NCI-H1092 (cell line): ENCODE measurements around the gene NUDCD2.

Source experiments
- DNase-seq: peaks from one replicate; lab custom pipeline; 2025; lab: John Stamatoyannopoulos, UW

Gene NUDCD2

GRCh38 chr5:163459819-163460561 lies at the start of gene NUDCD2:
Gene NUDCD2 (minus strand): TSS chr5:163460102. CDS start chr5:163460050, 52 bp downstream.
- DNase-seq: peak; percentile 92

DNA sequence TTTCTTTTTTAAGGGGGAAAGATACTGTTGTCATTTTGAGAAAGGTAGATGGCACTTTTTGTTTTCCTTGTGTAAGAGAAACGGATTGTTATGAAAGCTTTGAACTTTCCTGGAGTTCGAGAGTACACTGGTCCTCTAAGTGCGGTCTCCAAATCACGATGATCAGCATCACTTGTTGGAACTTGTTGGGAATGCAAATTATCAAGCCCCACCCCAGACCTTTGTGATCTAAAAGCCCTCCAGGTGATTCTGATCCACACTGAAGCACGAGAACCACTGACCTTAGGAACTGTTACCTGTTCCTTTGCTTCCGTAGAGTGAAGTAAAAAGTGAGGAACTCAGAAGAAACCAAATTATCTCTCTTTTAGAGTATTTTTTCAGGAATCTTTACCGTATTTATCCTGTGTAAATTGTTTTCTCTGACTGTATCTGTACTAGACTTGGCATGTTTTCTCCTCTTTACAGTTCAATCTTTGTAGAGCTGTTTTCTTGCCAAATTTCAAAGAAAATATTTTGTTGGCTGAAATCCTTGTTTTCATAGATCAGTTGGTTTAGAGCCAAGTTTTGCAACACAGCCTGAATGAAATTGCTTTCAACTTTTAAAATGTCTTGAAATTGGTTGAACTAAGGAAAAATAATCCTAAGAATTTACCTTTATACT lies 49.5 kb upstream of the NUDCD2 start:
- no peak for DNase-seq

GRCh38 chr5:163508753-163509152 lies 48.9 kb upstream of the NUDCD2 start:
- no peak for DNase-seq

DNA sequence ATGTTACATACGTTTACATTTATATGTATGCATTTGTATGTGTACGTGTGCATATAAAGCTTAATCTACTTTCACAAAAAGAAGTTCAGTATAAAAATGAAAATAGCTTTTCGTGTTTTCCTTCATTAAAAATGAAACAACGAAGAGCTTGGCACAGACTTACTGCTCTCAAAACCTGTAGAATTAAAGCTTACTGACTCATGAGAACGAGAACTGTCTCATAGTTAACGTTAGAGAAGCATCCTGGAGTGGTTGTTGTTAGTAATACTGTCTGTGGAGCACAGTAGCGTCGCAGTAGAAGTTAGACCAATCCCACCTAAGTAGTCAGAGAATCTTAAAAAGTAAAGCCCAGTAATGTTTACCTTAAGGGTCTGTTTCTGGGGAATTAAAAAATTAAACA lies 46.8 kb upstream of the NUDCD2 start:
- no peak for DNase-seq

DNA sequence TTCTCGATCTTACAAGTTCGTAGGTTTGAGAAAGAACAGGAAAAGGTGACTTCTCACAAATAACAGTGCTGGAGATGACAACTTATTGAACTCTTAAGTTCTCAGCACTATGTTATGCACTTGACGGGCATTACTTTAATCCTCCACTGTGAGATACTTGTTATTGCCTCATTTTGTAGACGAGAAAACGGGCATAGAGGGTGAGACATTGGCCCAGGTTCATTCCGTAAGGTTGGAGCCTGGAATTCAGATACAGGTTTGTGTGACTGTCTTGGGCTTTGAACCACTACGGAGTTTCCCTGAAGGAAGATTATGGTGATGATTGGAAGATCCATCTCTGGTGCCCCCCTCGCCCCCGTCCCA lies 46.2 kb upstream of the NUDCD2 start:
- DNase-seq: no peak

- DNase-seq: peak; percentile 63
Observed at GRCh38 chr5:163505368-163506094, 45.6 kb upstream of the NUDCD2 start, which contains the start of gene MAT2B. Gene MAT2B (plus strand): TSS chr5:163505619. CDS start chr5:163505687, 68 bp downstream.

DNA sequence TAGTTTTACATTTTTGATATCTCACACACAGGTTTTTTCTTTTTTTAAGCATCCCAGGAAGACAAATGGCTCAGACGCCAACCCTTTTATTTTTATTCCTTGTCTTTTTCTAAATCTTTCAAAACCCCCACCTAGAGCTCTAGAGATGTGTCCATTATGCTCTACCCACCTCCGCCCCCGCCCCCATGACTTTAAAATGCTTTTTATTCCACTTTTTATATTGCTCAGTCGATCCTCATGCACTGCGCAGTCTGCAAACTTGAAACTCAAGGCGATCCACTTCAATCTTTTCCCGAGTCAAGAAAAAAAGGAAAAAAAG lies 45.1 kb upstream of the NUDCD2 start:
- no peak for DNase-seq

DNA sequence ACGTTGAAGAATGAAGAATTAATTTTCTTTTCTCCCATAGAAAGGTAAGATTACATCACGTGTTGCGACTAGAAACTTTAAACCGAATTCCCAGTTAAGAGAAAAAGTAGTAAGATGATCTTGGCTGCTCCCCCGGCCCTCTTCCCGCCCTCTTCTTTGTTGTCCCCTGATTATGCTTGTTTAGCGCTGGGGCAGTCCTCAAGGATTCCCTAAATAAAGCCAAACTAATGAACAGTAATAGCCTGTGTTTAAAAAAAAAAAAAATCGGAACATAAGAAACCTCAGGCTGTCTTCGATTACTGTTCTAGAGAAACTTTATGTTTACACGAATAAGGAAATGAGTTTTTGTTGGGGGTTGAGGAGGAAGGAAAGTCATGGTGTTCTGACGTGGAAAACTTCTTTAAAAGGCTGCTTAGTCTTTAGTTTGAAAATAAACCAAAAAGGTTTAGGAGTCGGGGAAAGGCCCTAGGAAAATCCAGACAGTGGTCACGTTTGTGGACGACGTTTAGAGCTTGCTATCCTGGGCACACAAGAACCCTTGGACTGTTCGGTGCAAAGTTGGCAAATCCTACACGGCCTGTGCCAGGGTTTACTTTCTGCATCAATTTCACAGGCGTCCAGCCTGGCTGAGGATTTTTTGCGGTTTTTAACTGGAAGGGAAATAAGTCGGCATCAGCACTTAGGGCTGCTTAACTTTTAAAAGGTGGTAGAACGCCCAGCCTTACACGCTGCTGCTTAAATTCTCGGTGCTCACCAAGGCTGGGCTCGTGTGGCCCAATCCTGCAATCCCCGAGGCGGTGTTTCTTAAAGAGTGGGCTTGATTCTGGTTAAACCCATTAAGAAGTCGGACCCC lies 44.4 kb upstream of the NUDCD2 start:
- no peak for DNase-seq

- no peak for DNase-seq
Observed at GRCh38 chr5:163503106-163504078, 43.5 kb upstream of the NUDCD2 start.

GRCh38 chr5:163502521-163502920 lies 42.6 kb upstream of the NUDCD2 start:
- DNase-seq: no peak

DNA sequence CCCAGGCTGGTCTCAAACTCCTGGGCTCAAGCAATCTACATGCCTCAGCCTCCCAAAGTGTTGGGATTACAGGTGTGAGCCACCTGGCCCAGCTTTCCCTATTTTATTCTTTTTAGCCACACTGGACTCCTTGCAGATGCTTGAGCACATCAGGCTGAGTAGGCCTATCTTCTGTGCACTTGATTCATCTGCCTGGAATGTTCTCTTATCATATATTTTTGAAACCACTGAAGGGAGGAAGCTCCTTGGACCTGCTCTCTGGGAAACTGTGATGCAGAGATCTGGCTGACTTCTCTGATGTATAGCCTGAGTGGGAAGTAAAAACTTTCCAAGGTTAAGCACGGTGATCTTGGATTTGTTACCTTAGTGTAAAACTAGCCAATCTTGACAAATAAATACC lies 39.0 kb upstream of the NUDCD2 start:
- no peak for DNase-seq

GRCh38 chr5:163497315-163497714 lies 37.4 kb upstream of the NUDCD2 start:
- DNase-seq: no peak

GRCh38 chr5:163496286-163496685 lies 36.4 kb upstream of the NUDCD2 start:
- DNase-seq: no peak

DNA sequence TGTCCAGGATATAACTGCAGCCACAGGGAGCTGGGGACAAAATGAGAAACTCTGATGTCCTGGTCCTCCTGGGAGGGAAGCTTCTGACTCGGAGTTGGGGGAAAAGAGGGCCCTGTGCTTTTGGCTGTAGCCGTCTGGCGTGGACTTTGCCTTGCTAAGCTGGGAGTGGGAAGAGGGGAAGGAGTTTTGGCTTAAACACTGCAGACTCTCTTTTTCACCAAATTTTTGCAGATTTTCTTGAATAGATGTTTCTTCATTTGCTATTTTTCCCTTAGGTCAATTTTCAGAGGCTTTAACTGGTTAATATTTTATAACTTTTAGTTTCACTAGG lies 29.8 kb upstream of the NUDCD2 start:
- no peak for DNase-seq

DNA sequence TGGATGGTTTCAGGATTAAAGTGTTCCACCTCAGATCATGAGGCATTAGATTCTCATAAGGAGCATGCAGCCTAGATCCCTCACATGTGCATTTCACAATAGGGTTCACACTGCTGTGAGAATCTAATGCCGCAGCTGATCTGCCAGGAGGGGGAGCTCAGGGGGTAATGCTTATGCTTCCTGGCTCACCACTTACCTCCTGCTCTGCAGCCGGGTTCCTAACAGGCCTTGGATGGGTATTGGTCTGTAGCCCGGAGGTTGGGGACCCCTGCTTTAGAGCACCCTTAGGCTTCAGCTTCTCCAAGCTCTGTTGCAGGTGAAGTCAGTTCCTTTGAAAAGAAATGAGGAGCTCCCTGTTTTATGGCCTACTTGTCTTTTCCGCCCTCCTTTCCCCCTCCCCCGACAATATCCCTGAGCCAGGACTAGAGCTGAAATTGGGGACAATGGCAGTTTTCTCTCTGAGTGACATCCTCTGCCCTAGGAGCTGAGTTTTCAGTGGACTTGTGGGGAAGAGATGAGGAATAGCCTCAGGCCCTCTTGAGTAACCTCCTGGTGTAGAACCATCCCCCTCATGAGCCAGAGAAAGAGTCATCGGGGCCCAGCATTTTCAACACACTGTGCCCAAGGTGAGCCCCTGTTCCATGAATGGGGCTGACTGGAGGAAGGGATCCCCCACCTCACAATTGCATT lies 29.3 kb upstream of the NUDCD2 start:
- no peak for DNase-seq

DNA sequence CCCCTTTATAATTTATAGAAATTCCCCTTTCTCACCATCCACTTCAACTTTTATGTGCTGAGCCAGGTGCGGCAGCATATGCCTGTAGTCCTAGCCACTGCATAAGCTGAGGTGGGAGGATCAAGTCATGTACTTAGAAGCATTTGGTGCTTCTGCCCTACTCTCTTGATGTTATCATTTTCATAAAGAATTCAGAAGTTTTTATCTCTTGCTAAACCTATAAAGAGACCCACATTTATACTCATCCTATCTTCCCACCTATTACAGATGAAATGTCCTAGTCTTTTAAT lies 19.0 kb upstream of the NUDCD2 start:
- no peak for DNase-seq

DNA sequence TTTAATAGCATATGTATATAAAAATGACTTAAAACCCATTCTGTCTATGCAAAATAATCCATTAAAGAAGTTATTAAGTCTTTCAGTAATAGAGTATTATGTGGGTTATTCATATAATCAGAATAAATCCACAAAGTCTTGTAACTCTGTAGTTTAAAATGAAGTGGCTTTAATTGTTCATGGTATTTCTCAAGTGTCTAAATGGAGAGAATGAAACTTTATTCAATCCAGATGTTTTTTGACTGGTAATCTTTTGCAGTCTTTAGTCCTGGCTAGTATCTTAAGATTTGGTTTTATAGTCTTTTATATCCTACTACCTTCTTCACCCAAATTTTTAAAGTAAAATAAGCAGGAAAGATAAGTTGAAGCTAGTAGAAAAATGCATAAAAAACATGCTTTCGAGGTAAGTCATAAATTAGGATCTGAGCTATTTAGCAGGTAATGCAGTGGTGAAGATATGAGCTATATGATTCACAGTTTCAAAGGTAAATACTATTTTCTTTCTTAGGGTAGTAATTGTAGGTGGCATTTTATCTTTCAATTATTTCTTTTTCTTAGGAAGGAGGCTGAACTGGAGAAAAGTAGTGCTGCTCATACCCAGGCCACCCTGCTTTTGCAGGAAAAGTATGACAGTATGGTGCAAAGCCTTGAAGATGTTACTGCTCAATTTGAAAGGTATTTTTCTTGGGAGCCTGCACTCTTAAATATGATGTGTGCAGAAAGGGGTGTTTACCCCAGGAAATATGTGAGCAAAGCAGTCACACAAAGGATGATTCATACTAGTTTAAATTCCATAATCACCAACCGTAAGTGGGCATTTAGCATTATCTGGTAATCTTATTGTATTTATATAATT lies 18.5 kb upstream of the NUDCD2 start:
- DNase-seq: no peak

DNA sequence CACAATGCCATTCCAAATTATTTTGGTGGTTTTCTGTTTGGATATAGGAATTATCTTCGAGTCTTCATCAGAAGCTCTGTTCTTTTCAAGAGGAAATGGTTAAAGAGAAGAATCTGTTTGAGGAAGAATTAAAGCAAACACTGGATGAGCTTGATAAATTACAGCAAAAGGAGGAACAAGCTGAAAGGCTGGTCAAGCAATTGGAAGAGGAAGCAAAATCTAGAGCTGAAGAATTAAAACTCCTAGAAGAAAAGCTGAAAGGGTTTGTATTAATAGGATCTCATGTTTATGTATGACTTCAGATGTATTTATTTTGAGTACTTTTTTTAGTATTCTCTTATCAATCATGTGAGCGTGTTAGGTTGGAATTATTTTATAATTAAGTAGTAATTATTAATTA lies 15.5 kb upstream of the NUDCD2 start:
- no peak for DNase-seq

DNA sequence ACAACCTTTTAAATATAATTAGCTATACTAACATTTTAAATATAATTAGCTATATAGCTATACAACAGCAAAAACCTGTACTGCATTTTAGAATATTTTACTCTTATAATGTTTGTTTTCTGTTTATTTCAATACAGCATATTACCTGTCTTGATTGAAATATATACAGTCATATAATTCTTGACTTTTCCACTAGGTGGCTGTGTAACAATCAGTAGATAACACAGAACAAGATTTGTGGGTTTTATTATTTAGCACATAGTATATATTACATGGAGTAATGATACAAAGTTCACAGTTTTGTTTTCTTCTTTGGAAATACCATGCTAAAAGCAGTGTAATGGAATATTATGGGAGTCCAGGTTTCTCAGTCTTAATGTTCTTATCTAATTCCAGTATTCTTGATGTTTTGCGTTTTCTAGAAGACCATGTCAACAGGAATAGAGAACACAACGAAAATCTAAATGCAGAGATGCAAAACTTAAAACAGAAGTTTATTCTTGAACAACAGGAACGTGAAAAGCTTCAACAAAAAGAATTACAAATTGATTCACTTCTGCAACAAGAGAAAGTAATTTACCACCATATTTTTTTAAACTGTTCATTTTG lies 13.8 kb upstream of the NUDCD2 start:
- no peak for DNase-seq
